Measurements from ENCODE around the gene TPD52L2.
"Not testable (repeated sequence)": the region's sequence is repeated elsewhere in the genome, so short reads cannot be mapped to it uniquely, and the experiment has no call there.

TPD52L2 gene

DNA sequence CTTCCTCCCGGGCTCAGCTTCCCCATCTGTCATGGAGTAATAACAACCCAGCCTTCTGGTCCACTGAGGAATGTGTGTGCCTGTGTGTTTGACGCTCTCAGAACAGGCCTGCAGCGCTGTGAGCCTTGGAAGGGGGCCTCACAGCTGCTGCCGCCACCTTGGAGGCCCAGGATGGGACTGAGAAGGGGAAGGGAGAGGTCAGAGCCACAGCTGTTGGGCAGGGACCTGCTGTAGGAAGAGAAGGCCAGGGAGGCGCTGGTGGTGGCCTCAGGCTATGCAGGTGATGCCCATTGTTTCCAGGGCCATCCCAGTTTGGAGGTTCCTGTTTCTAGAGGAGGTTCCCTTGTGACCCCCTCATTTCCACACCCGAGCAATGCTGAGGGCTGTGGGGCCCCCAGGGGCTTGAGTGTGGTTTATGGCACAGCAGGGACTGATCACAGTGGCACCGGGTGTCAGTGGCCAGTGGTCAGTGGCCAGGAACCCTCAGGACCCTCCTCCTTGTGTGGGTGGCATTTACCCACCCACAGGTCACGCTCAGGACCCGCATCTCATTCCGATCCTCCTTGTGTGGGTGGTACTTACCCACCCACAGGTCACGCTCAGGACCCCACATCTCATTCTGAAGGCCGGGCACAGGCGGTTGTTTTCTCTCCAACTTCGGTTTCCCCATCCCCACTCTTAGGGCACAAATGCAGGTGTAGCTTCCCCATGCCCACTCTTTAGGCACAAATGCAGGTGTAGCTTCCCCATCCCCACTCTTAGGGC, 14.0 kb downstream of the TPD52L2 start:
- in situ Hi-C loops (cut with MboI; ENCODE audit: low sequenced_read_pairs): no loop called here

DNA sequence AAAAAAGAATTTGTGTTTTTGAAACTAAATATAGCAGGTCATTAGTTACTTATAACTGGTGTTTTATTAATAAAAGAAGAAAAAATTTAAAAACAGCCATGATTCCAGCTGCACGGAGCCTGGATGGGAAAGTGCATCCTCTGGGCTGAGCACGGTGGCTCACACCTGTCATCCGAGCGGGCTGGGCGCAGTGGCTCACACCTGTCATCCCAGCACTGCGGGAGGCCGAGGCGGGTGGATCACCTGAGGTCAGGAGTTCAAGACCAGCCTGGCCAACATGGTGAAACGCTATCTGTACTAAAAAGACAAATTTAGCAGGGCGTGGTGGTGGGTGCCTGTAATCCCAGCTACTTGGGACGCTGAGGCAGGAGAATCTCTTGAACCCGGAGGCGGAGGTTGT, 15.8 kb downstream of the TPD52L2 start:
- in situ Hi-C loops (cut with MboI; ENCODE audit: low sequenced_read_pairs): not testable (repeated sequence)

DNA sequence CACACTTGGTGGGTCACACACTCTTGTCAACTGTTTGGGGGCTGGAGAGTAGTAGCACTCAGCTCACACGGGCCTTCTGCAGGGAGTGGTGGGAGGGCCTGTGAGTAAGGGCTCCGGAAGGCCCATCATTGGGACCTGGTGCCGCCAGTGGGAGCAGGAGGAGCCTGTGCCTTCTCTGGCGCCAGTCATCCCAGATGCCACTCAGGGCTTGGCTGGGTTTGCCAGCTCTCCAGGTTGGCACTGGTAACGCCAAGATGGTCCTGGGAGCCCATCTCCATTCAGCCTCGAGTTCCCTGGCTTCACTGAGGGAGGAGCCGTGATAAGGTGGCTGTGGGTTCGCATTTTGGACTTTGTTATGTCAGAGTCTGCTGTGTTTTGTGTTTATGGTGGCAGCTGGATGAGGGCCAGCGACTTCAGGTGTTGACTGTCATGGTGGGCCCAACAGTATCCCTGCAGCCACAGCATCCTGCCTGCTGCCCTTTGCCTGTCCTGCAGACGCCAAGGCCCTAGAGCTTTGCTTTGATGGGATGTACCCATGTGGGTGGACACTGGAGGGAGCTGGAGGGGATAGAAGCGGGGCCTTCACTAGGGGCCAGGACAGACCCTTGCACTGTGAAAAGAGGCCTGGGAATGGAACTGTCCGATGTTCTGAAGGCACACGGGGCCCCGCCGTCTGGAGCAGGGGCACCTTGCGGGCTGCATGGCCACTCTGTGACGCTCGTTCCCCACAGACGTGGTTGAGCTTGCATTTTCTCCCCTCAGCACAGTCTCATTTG, 16.6 kb downstream of the TPD52L2 start:
- in situ Hi-C loops (cut with MboI; ENCODE audit: low sequenced_read_pairs): no loop called here

DNA sequence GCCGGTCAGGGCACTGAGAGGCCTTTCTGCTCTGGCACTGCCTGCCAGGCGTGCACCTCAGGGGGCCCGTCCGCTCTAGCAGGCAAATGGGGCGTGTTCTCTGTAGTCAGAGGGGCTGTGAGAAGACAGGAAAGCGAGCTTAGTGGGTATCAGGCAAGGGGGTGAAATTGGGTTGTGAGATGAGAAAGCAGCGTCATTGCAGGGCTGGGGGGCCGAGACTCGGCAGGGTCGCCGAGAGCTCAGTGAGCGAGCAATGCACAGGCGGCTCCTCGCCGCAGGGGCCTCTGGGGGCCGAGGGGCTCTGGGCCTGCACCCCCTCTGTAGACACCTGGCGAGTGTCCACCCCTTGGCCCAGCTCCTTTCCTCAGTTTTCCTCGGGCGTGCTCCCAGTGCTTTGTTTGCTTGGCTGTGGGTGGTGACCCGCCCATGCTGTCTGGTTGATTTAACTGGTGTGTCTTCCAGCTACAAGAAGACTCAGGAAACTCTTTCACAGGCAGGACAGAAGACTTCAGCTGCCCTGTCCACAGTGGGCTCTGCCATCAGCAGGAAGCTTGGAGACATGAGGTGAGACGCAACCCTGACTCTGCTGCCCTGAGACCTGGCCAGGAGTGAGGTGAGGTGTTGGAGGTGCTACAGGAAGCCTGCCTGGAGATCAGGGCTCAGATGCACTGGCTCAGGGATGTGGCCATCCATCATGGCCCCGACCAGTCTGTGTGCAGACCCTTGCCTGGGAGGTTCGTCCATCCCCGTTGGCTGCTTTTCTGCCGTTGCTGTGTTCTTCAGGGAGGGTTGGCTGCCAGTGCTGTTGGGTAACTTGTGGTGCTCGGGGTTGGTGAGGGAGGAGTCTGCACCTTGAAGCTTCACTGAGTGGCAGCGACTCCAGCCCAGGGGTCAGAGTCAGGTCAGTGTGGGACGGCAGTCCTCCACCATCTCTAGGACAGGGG, 17.5 kb downstream of the TPD52L2 start:
- in situ Hi-C loops (cut with MboI; ENCODE audit: low sequenced_read_pairs): no loop called here

DNA sequence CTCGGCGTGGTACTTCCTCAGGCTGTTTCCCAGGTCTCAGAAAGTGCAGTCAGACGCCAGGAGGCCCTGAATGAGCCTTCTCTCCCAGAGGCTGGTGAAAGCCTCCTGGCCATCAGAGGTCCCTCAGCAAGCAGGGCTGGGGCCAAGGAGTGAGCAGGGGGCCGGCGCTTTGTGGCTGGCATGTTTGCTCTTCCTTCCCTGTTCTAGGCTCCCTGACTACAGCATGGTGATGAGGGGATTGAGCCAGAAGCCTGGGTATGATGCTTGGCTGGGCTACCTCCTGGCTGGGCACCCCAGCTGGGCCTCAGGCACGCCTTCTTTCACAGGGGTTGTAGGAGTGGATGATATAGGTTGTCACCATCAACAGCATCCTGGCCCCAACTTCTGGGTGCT, 18.1 kb downstream of the TPD52L2 start:
- in situ Hi-C loops (cut with MboI; ENCODE audit: low sequenced_read_pairs): no loop called here

DNA sequence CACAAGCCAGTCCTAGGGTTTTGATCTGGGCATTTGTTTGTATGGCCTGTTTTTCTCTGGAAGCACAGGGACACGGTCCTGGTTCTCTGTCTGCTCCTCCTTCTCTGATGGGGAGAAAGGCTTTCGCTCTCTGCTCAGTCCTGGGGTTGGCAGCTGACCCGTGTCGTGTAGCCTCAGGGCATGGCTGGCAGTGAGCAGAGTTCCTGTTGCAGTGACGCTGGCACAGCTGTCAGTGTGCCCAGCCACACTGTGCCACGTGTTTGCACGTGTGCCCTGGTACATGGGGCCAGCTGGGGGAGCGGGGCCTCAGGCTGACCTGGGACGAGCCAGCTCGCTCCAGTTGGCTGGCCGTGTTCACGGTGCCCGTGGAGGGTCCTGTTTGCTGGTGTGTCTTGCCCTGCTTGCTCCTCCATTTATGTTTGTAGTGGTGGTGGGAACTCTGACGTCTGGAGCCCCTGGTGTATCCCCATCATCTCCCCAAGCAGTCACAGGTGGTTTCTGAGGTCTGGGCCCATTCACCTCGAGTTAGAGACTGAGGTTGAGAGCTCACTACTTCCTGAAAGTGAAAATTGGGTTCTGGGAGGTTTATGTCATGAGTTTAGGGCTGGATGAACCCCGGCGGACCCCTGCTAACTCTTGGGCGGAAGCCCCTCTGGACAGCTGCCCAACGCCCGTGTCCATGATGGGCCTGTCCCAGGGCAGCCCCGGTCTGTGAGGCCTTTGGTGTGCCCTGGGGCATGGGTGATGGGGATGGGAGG, 19.6 kb downstream of the TPD52L2 start:
- in situ Hi-C loops (cut with MboI; ENCODE audit: low sequenced_read_pairs): no loop called here

DNA sequence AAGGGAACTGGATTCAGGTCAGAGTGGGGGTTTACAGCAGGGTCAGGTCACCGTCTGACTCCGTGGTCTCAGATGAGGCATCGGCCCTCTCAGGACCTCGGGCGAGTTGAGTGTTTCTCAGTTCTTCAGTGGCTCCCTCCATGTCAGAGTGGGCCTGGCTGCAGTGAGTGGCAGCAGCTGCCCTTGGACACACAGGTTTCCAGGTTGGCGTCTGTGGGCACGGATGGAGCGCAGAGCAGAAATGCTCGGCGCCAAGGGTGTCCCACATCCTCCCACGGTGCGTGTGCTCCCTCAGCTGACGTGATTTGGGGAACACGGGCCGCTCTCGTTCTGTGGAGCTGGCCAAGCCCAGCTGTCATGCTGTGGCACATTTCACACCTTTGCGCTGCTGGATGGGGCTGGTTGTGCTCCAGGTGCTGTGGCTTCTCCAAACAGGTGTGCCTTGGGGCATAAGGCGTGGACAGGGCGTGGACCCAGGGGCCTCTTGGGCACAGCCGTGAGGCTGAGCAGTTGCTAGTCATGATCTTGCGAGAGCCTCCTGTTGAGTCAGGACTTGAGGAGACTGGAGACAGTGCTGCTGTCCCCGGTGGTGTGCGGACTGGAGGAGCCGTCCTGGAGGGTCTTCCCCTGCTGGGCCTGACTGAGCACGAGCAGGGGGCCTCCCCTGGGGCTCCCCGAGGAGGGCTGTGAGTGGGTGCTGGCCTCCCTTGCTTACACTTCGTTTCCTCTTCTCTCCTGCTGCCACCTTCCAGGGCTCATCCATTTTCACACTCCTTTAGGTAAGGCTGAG, 20.4 kb downstream of the TPD52L2 start:
- in situ Hi-C loops (cut with MboI; ENCODE audit: low sequenced_read_pairs): no loop called here

DNA sequence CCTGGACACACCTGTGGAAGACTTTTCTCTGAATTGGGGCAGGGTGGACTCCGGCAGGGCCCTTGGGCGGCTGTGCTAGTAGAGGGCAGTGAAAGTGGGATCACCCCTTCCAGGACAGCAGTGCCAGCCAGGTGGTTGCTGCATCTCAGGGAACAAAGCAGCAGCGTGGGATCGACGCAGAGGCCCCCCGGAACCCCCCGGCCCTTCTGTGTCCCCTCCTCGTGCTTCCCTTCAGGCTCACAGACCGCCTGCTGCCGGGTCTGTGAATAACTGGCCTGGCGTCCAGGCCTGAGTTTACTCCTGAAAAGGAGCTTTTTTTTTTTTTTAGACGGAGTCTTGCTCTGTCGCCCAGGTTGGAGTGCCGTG, 21.0 kb downstream of the TPD52L2 start:
- in situ Hi-C loops (cut with MboI; ENCODE audit: low sequenced_read_pairs): no loop called here

DNA sequence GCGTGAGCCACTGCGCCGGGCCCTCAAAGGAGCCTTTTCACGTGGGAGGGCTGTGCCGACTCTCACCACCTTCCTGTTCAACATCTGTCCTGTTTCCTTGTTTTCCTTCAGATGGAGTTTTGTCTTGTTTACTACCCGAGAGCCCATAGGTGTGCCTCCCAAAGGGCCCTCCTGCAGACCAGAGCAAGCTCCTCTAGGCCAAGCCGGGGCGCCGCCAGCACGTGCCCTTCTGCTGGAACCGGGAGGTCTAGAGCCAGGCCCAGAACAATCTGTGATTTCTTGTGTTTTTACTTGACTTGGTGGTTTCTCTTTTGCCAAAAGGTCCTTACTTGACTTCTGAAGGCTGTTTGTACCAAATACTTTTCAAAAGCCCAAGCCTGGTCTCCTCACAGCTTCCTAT, 21.9 kb downstream of the TPD52L2 start:
- in situ Hi-C loops (cut with MboI; ENCODE audit: low sequenced_read_pairs): no loop called here

DNA sequence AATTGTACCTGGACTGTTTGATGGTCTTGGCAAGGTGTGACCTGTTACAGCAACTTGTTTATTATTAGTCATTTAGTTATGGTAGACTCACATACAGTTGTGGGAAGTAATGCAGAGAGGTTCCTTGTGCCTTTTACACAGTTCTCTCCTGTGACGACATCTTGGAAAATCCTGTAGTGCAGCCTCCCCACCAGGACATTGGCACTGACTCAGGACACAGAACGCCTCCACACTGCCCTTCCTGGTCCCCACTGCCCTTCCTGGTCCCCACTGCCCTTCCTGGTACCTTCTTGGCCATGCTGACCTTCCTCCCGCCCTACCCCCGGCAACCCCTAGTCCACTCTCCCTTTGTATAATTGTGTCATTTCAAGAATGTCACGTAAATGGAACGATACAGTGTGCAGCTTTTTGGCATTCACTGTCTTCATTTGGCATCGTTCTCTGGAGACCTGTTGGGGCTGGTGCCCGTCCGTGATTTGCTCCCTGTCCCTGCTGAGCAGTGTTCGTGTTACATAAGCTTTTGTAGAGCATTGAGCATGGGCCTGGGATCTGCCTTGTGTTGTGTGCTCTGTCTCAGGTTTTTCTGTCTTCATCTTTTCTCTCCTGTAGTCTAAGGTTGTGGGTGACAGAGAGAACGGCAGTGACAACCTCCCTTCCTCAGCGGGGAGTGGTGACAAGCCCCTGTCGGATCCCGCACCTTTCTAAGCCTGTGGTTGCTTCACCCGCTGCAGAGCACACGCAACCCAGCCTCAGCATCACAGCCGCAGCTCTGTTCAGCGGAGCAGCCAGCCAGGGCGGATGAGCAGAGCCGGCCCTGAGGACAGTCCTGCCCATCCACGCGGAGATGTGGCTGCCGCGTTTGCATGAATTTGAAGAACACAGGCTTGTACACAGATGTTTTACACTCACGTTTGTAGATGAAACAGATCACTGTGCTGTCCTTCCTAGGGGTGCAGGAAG, 24.5 kb downstream of the TPD52L2 start:
- in situ Hi-C loops (cut with MboI; ENCODE audit: low sequenced_read_pairs): no loop called here

DNA sequence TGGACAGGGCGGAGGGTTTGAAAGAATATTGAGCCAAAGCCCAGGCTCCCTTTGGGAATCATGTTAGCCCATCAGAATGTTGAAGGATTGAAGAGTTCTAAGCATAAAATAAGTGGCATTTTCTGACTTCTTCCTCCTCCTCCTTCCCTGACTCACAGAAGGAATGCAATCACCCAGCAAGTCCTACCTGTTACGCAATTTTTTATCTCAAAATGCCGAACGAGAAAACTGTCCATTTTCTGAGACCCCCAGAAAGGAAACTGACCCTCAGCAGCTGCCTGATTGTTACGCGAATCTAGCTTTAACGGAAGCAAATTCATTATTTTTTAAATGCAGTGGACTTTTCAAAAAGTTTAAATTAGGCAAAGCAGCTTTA, 25.1 kb downstream of the TPD52L2 start:
- in situ Hi-C loops (cut with MboI; ENCODE audit: low sequenced_read_pairs): no loop called here

DNA sequence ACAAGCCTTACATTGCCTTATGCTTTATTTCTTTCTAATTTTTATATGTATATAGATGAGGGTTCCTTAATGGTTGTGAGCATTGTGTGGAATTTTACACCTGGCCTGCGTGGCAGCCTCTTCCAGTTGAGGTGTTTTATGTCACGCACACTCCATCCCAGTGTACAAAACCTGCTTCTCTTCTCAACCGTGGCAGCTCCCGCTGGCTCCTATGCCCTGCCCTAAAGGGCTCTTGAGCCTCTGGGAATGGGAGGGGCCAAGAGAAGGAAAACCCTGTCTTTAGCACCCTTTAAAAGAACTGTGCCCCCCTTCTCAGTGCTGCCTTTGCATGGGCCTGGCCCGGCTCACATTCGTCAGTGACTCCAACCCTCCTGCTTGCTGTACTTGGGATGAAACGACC, 25.5 kb downstream of the TPD52L2 start:
- in situ Hi-C loops (cut with MboI; ENCODE audit: low sequenced_read_pairs): no loop called here

DNA sequence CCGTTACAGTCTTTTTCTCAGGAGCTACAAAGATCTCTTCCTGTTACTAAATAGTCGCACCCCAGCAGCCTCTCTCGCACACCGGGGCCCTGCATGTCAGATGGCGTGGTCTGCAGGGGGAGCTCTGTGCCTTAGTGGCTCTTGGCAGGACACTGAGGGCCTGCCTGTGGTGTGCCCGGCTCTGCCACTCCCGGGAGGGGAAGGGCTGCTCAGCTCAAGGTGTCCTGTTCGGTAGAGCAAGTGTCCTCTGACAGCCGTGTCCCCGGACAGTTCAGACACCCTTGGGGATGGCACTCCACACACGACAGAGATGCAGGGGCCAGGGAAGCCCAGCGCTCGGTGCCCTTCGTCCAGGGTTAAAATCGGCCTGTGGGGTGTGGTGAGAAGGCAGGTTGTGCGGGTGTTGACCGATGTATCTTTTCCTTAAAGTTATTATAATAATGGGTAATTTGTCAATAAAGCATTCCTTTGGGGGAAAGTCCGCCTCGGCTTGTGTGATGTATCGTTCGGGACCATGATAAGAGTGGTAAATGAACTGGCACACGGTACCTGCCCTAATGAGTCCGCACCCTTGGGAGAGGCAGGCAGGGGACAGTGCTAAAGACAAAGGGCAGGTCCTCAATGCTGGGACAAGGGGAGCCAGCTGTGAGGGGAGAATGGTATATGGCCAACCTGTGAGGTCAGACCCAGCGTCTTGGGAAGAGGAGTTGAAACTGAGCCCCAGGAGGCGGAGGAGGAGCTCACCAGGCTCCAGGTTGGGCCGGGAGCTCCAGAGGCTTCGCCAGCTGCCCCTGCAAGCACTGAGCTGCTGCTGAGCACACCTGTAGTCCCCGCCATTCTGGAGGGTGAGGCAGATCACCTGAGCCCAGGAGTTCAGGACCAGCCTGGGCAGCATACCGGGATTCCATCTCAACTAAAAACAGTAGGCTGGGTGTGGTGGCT, 26.3 kb downstream of the TPD52L2 start:
- in situ Hi-C loops (cut with MboI; ENCODE audit: low sequenced_read_pairs): no loop called here

DNA sequence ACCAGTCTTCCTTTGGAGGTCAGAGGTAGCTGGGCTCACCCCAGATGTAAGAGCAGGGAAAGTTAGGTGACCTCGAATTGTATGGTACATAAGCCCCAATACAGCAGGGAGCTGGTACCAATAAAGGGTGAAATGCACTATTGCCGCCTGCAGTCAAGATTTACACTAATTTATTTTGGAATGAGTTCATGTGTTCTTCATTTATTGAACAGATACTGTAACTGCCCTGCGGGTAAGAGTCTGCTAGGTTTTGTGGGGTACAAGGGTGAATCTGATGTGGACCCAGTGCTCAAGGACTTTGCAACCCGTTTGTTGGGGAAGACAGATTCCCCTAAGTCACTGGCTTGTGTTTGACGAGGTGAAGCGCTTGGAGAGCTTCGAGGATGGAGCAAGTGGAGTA, 27.3 kb downstream of the TPD52L2 start:
- in situ Hi-C loops (cut with MboI; ENCODE audit: low sequenced_read_pairs): no loop called here

DNA sequence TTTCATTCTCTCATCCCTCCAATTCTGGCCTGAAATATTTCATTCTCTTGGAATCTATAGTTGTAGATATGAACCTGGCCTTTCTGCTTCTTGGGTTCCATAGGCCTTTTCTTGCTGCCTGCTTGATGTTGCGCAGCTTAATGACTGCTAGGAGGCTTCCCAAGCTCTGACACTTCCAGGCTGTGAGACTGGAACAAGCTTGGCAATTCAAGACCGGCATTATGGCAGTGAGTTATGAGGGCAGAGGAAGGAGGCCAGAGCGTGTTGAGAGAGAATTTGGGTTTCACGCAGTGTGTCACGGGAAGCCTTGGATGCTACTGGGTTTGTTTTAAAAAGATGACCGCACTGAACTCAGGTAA, 28.9 kb downstream of the TPD52L2 start:
- in situ Hi-C loops (cut with MboI; ENCODE audit: low sequenced_read_pairs): no loop called here

DNA sequence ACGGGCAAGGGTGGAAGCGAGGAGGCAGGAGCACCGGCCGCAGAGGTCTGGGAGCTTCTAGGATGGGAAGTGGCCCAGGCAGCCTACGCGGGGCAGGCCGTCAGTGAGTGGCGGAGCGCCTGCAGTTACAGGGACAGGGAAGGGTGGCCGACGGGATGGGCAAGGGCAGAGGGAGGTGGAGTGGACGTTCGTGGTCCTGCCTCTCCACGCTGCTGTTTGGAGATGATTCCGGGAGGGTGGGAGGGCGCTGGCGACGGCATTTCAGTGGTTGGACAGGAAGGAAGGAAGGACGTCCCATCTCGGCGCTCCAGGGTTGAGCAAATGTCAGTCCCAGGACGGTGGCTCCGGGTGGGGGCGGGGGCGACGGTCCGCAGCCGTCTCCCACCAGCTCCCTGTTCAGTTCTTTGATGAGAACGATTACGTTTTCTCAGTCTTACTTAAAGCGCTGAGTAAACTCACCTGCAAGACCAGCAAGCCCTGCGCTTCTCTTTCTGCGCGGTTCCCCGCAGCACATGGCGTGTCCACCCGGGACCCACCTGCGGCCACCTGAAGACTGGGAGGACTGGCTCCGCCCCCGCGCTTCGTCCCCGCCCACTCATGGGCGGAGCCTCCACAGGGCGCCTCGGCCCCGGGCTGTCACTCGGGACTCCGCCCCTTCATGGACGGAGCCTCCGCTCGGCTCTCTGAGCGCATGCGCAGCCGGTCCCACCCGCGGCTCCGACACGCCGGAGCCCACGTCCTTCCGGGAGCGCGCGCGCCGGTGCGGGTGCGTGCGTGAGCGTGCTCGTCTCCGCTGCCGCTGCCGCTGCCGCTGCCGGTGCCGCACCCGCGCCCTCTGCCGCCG, 29.5 kb downstream of the TPD52L2 start, which contains the start of gene DNAJC5:
Gene DNAJC5 (plus strand): TSS at position 769 of the 844 bp plus-strand sequence. CDS start 33,220 bp downstream, outside the sequence.
- in situ Hi-C loops (cut with MboI; ENCODE audit: low sequenced_read_pairs): no loop called here
